GM06990 (cell line): ENCODE results near the gene CFAP65.

Experiments
- DNase-seq: peaks from one replicate; pipeline ENCODE4 v3.0.0-alpha.2; 2011; ENCODE audit not compliant: insufficient read length; ENCODE audit errors: extremely low read depth
- H3K27me3 ChIP-seq: replicated peaks from 2 replicates; pipeline ENCODE4 v1.6.0; 2011; ENCODE audit warnings: low read length; ENCODE audit not compliant: control insufficient read depth, insufficient read depth
- H3K36me3 ChIP-seq: 2 replicates; pipeline ENCODE4 v1.5.1; 2011; ENCODE audit warnings: low read length; ENCODE audit not compliant: control insufficient read depth, insufficient read depth
- H3K4me3 ChIP-seq: replicated peaks from 2 replicates; pipeline ENCODE4 v1.5.1; 2011; ENCODE audit warnings: low read depth, mild to moderate bottlenecking, control low read depth, low read length
- TF ChIP-seq, protein P1 (sequence below): IDR thresholded peaks from 2 replicates; pipeline ENCODE4 v1.5.1; 2011; ENCODE audit warnings: low read length, control low read depth, mild to moderate bottlenecking, inconsistent platforms; ENCODE audit not compliant: insufficient read depth, poor library complexity, severe bottlenecking

The CFAP65 gene

DNA sequence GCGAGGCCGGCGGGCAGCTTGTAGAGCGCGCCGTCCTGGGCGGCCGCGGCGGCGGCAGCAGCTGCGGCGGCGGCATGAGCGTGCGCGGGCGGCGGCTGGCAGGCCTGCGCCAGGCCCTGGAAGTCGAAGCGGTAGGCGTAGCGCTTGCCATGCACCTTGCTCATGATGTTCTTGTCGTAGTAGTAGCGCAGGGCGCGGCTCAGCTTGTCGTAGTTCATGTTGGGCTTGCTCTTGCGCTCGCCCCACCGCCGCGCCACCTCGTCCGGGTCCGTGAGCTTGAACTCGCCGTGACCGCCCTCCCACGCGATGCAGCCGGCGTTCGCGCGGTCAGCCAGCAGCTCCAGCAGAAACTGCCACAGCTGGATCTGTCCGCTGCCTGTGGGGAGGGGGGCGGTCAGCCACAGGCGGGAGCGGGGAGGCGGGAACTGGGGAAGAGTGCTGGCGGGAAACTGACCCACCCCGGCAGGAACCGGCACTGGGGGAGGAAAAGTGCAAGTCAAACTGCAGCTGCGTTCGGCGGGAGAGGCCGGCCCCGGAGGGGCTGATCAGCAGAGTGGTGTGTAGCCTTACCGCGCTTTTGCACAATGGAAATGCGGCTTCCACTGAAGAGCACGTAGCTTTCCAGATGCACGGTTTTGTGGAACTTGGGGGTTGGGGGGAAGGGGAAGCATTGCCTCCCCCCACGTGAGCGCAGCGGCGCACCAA is 59.3 kb downstream of the CFAP65 start:
- Histone ChIP-seq H3K27me3 (peaks cover 8% of the 10 kb centered on the region), H3K4me3 (0 out of 2 replicates have a peak overlapping the region, but pooled peaks have one; percentile 11), H3K36me3 (no peaks in the 10 kb centered on the region)
- no peak for DNase-seq
- TF ChIP-seq, protein P1, sequence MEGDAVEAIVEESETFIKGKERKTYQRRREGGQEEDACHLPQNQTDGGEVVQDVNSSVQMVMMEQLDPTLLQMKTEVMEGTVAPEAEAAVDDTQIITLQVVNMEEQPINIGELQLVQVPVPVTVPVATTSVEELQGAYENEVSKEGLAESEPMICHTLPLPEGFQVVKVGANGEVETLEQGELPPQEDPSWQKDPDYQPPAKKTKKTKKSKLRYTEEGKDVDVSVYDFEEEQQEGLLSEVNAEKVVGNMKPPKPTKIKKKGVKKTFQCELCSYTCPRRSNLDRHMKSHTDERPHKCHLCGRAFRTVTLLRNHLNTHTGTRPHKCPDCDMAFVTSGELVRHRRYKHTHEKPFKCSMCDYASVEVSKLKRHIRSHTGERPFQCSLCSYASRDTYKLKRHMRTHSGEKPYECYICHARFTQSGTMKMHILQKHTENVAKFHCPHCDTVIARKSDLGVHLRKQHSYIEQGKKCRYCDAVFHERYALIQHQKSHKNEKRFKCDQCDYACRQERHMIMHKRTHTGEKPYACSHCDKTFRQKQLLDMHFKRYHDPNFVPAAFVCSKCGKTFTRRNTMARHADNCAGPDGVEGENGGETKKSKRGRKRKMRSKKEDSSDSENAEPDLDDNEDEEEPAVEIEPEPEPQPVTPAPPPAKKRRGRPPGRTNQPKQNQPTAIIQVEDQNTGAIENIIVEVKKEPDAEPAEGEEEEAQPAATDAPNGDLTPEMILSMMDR, result no peak

DNA sequence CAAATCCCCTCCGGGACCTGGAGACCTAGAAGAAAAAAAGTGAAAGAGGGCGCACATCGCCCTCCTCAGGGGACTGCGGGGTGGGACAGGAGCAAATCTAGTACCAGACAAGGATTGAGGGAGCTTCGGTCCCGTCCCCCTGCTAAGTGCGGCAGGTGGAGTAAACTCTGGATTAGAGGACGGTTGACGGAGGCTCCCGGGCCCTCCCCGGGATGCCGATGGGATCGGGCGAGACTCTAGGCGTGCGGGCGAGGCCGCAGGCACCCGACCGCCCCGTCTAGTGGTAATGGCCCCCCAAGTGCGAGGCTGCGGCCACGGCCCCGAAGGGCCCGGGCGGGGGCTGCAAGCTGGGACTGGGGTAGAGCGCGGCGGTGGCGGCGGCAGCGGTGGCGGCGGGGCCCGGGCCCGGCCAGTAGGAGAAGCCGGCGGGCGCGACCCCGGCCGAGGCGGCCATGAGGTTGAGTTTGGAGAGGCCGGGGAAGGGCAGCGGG is 59.9 kb downstream of the CFAP65 start:
- TF ChIP-seq, protein P1, result no peak
- H3K4me3 ChIP-seq, result no peak overlapping the region
- H3K27me3 ChIP-seq, result peaks cover 6% of the 10 kb centered on the region
- no peaks in the 10 kb centered on the region for H3K36me3 ChIP-seq
- no peak for DNase-seq

DNA sequence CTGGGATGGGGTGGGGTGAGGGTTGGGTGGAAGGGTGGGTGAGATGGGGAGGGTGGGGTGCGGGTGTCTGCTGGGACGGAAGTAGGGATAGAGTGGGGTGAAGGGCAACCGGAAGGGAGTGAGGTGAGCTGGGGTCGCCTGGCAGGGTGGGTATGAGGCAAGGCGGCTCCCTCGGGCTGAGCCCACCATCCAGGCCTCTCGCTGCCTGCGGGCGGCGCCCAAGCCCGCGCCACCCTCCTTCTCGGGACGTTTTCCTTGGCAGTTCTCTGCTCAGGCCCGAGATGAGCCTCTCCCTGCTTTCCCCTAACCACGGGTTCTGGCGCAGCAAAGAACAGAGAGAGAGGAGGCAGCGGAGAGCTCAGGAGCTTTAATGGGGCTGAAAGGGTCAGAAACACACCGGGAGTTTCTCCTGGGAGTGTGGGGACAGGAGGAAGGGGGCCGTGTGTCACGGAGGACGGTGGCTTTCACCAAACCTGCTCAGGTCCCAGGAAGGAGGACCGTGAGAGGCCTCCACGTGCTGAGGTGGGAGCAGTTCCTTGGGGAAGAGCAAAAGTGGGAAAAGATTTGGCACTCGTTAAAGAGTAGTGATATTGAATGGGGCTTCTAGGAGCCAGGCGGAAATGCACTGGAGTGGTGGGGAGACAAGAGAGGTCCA is 60.5 kb downstream of the CFAP65 start:
- TF ChIP-seq, protein P1, result peak; percentile 37
- H3K4me3 ChIP-seq, result no peak overlapping the region
- no peaks in the 10 kb centered on the region for H3K36me3 ChIP-seq
- DNase-seq, result no peak
- peaks cover 5% of the 10 kb centered on the region for H3K27me3 ChIP-seq

DNA sequence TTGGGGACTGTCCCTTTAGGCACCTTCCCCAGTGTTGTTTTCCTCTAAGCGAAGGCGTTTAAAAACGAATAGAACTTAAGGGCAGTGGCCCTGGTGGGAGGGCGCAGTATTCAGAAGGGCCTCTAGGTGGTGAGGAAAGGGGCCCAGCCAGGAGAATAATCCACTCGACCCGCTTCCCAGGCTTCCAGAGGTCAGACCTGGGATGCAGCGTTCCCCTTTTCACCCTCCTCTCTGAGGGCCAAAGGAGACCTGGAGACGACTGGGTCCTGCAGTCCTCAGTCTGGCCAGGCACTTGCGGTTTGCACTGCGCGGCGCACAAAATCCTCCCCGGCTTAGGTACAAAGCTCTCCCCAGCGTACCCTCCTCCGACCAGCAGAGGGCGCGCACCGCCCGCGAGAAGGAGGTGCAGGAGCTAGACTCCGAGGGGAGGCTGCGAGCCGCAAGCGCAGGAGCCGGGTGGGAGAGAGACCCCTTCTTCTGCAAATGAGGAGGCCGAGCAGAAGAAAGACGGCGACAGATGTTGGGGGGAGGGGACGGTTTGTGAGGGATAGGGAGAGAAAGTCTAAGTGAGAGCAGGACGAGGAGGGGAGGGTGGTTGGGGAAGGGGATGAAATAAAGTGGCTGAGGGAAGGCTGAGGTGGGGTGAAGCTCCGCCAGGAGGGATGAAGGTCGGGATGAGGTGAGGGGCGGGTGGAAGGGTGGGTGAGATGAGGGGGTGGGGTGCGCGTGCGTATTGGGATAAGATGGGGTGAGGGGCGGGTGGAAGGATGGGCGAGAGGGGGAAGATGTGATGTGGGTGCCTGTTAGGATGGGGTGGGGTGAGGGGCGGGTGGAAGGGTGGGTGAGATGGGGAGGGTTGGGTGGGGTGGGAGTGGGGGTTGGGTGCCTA is 61.2 kb downstream of the CFAP65 start:
- TF ChIP-seq, protein P1, result peak; percentile 95
- Histone ChIP-seq H3K36me3 (no peaks in the 10 kb centered on the region), H3K4me3 (peak overlapping the region; percentile 40), H3K27me3 (peaks cover 5% of the 10 kb centered on the region)
- DNase-seq, result peak; percentile 85

DNA sequence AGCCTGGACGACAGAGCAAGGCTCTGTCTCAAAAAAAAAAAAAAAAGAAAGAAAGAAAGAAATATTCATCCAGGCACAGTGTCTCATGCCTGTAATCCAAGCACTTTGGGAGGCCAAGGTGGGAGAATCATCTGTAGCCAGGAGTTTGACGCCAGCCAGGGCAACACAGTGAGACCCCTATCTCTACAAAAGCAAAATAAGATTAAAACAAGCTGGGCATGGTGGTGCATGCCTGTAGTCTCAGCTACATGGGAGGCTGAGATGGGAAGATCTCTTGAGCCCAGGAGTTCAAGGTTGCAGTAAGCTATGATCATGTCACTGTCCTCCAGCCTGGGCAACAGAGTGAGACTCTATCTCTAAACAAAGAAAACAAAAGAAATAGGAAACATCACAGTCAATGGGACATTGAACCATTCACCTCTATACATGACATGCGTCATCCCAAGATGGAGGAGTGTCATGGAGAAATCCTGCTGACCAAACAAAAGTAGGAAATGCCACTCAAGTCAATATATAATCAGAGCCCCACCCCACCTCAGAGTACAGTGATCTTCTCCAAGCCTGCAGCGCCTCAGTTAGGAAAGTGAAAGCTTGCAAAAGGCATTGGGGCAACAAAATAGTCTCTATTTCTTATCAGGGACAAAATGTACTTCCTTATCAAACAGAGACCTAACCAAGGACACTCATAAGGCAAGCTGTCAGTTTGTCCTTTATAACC is 66.1 kb downstream of the CFAP65 start:
- TF ChIP-seq, protein P1, result no peak
- no peaks in the 10 kb centered on the region for H3K36me3 ChIP-seq
- H3K27me3 ChIP-seq, result peaks cover 4% of the 10 kb centered on the region
- H3K4me3 ChIP-seq, result no peak overlapping the region
- no peak for DNase-seq
